Osteocyte (in vitro differentiated cells): ENCODE data around the gene MRPS6. TPM values are rescaled to one million over a fixed set of nuclear protein-coding genes. Genes with fewer than 3 reads are reported as not detected.

Experiments
- DNase-seq: peaks from one replicate; pipeline ENCODE4 v3.0.0; 2021; ENCODE audit warnings: mixed read lengths; ENCODE audit not compliant: unreplicated experiment; ENCODE audit errors: extremely low spot score
- H3K27ac Mint-ChIP-seq: one replicate; pipeline ENCODE4 v1.8.0; 2021; ENCODE audit warnings: mild to moderate bottlenecking, mixed read lengths; ENCODE audit not compliant: unreplicated experiment
- H3K27me3 Mint-ChIP-seq: one replicate; pipeline ENCODE4 v1.8.0; 2021; ENCODE audit warnings: mixed read lengths; ENCODE audit not compliant: unreplicated experiment
- H3K36me3 Mint-ChIP-seq: one replicate; pipeline ENCODE4 v1.8.0; 2021; ENCODE audit warnings: mixed read lengths; ENCODE audit not compliant: unreplicated experiment
- H3K4me1 Mint-ChIP-seq: one replicate; pipeline ENCODE4 v1.8.0; 2021; ENCODE audit warnings: mixed read lengths; ENCODE audit not compliant: unreplicated experiment
- H3K4me3 Mint-ChIP-seq: one replicate; pipeline ENCODE4 v1.8.0; 2021; ENCODE audit warnings: mild to moderate bottlenecking, moderate library complexity, mixed read lengths; ENCODE audit not compliant: unreplicated experiment
- H3K9me3 Mint-ChIP-seq: one replicate; pipeline ENCODE4 v1.8.0; 2021; ENCODE audit warnings: mixed read lengths; ENCODE audit not compliant: unreplicated experiment
- CTCF ChIP-seq: fragments of 200-600 bp; sonication (generic); IDR thresholded peaks from 2 replicates; pipeline ENCODE4 v1.5.0; 2021; ENCODE audit warnings: antibody characterized with exemption, mild to moderate bottlenecking, moderate library complexity
- total RNA-seq: library from RNA; stranded (reverse); gene quantifications from 2 replicates; pipeline ENCODE4 v1.2.1, GENCODE V29; 2021

The MRPS6 gene
- total RNA-seq, 1 donor from 2014 or later, result 124 TPM

GRCh38 chr21:34183331-34183928, 110.1 kb downstream of the MRPS6 start:
- H3K9me3 Mint-ChIP-seq, result no peaks in the 10 kb centered on the region

GRCh38 chr21:34184232-34184631, 110.9 kb downstream of the MRPS6 start:
- peaks cover 22% of the 10 kb centered on the region for H3K4me1 Mint-ChIP-seq
- TF ChIP-seq CTCF, result no peak
- no peak overlapping the region for H3K27ac Mint-ChIP-seq
- no peaks in the 10 kb centered on the region for H3K27me3 Mint-ChIP-seq
- H3K9me3 Mint-ChIP-seq, result no peaks in the 10 kb centered on the region
- no peak for DNase-seq
- H3K4me3 Mint-ChIP-seq, result no peak overlapping the region
- peaks cover under 1% of the 10 kb centered on the region for H3K36me3 Mint-ChIP-seq

More at GRCh38 chr21:34183331-34183928, 110.1 kb downstream of the MRPS6 start:
- H3K4me3 Mint-ChIP-seq, result no peak overlapping the region
- H3K36me3 Mint-ChIP-seq, result no peaks in the 10 kb centered on the region
- no peak for DNase-seq
- H3K27ac Mint-ChIP-seq, result no peak overlapping the region
- H3K27me3 Mint-ChIP-seq, result no peaks in the 10 kb centered on the region
- no peak for TF ChIP-seq CTCF
- peaks cover 29% of the 10 kb centered on the region for H3K4me1 Mint-ChIP-seq

- no peak overlapping the region for H3K27ac Mint-ChIP-seq
- H3K4me3 Mint-ChIP-seq, result no peak overlapping the region
- DNase-seq, result peak; percentile 48
- no peaks in the 10 kb centered on the region for H3K27me3 Mint-ChIP-seq
- no peaks in the 10 kb centered on the region for H3K9me3 Mint-ChIP-seq
- TF ChIP-seq CTCF, result no peak
- peaks cover 18% of the 10 kb centered on the region for H3K4me1 Mint-ChIP-seq
- H3K36me3 Mint-ChIP-seq, result peaks cover 3% of the 10 kb centered on the region
Observed at GRCh38 chr21:34185026-34185750, 111.8 kb downstream of the MRPS6 start.

DNA sequence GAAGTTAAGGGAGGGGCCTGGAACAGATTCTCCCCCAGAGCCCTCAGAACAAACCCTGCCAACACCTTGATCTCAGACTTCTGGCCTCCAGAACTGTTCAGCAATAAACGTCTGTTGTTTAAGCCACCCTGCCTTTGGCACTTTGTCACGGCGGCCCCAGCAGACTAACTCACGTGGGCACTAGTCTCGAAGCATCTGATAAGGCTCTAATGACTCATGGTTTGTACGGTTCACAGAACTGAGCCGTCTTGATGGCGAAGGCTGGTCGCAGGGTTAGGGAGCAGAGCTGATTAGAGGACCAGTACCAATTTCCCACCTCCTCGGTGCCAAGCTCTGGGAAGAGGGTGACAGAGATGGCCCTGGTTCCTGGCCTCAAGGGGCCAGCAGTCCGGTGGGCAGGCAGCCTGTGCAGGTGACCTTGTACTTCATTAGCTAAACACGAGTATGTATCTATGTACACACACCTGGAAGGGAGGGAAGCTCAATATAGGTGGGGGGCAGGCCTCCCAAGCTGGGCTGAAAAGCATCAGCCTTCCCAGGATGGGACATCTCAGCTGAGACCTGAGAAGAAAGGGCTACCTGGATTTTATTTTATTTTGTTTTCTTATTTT, 112.8 kb downstream of the MRPS6 start:
- Mint-ChIP-seq H3K4me3 (no peak overlapping the region), H3K4me1 (peaks cover 8% of the 10 kb centered on the region), H3K27ac (no peak overlapping the region), H3K36me3 (peaks cover 5% of the 10 kb centered on the region), H3K9me3 (no peaks in the 10 kb centered on the region), H3K27me3 (no peaks in the 10 kb centered on the region)
- peak; percentile 68 for DNase-seq
- no peak for TF ChIP-seq CTCF

DNA sequence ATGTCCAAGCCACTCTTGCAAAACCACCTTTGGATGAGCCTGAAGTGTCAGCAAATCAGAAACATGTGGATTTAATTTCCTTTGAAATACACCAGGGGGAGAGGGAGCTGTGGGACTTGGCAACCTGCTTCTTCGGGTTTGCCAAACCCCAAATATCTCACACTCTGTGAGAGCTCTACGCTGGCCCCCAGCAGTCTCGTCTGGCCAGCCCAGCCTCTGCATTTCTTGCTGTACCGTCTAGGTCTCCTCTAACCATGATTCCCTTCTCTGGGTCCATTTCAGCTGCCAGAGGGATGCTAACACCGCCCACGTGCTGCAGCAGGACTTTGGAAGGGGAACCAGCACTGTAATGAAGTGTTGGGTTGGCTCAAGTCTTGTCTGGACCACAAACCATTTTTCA, 114.6 kb downstream of the MRPS6 start:
- peaks cover 9% of the 10 kb centered on the region for H3K36me3 Mint-ChIP-seq
- H3K9me3 Mint-ChIP-seq, result no peaks in the 10 kb centered on the region
- peak; percentile 53 for DNase-seq
- peaks cover 4% of the 10 kb centered on the region for H3K4me1 Mint-ChIP-seq
- TF ChIP-seq CTCF, result no peak
- no peak overlapping the region for H3K27ac Mint-ChIP-seq
- no peak overlapping the region for H3K4me3 Mint-ChIP-seq
- no peaks in the 10 kb centered on the region for H3K27me3 Mint-ChIP-seq
